ENCODE data around the gene CAPRIN1. TPM values are rescaled to one million over a fixed set of nuclear protein-coding genes. Genes with fewer than 3 reads are reported as not detected.

CAPRIN1 gene
- 139 and 165 TPM in 2 replicates for total RNA-seq (2014; rRNA removed; shearing (Covaris generic))

DNA sequence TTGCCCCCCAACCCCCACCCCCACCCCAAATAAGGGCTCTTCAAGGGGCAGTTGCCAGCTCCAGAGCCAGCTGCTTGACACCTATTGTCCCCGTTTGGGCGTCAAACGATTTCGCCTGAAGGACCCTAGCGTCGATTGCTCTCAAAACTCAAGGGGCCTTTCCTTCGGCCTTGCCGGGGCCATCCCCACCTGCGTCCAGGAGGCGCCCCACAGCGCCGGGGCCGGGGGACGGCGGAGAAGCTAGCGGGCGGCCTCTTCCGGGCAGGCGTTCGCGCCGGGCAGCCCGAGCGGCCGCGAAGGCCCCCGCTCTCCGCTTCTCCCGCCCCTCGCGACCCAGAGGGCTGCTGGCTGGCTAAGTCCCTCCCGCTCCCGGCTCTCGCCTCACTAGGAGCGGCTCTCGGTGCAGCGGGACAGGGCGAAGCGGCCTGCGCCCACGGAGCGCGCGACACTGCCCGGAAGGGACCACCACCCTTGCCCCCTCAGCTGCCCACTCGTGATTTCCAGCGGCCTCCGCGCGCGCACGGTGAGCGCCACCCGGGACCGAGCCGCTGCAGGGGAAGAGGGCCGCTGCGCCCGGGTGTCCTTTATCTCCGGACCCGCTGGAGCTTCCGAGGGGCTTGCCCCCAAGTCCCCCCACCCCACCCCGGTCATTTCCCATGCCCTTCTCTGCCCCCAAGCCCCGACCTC is at the start of gene CAPRIN1:
Gene CAPRIN1 (plus strand): TSS at position 383 of the 687 bp plus-strand sequence. CDS start 690 bp downstream, outside the sequence.
- DNase-seq (ENCODE audit: low read depth): peak; percentile 87

DNA sequence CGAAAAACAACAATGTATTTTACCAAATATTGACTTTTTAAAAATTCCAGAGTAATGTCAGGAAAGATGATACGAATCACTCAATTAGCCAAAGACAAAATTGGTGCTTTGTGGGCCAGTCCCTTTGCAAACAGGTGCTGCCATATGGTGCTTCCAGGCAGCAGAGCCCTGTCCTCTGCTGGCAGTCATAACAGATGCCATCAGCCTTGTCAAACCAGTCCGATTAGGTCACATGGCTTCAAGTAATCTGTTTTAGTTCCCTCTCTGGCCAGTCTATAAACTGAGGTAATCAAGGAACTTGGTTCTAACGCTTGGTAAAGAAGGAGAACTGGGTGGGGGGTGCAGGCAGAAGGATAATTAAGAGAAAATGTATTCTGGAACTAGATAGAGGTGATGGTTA is 49.1 kb upstream of the CAPRIN1 start:
- DNase-seq (ENCODE audit: low read depth): no peak

DNA sequence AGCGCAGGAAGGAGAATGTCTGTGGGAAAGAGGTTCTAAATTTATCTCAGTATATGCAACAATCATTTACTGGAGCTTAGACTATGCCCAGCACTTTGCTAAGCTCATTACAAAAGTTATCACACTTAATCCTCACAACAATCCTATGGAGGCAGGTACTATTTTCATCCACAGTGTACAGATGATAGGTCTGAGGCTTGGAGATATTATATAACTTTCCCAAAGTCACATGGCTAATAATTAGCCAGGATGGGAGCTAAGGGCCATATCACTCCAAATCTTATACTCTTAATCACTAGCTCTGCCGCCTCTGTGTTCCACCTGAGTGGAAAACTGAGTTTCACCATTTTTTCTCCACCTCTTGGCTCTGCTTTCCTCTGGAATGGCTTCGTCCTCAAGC is 47.3 kb upstream of the CAPRIN1 start:
- DNase-seq (ENCODE audit: low read depth): no peak

DNA sequence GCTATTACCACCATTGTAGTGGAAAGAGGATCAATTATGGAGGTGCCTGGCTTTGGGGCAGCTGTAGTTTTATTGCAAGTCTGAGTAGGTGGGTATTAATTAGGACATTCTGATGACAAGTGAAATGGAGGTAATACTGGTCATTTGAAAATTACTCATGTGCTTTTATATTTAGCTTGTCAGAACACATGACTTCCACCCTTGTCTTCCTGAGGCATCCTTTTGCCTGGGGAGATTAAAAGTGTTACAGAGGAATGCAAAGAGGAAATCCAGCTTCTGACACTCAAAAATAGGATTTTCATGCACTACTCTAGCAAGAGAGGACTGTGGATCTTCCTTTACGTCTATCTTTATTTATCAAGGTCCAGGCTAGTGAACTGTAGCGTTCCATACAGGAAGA is 44.7 kb upstream of the CAPRIN1 start:
- DNase-seq (ENCODE audit: low read depth): no peak

DNA sequence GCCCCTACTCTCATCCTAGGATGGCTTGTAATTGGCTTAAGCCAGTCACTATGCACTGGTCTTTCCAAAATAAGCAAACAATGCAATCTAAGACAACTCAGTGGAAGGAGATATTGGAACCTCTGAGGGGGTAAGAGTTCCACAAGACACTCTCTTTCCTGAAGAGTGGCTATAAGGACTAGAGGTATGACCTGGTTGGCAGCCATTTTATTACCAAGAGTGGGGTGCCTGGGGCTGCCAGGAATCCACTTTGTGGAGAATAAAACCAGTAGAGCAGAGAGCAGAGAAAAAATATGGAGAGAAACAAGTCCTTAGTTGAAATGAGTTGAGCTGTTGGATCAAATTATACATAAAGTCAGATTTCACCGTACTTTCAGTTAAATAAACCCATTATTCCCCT is 38.8 kb upstream of the CAPRIN1 start:
- no peak for DNase-seq (ENCODE audit: low read depth)

- DNase-seq (ENCODE audit: low read depth): no peak
Measured at GRCh38 chr11:34013898-34014571, 37.5 kb upstream of the CAPRIN1 start.

- no peak for DNase-seq (ENCODE audit: low read depth)
Measured at GRCh38 chr11:34021977-34022735, 29.4 kb upstream of the CAPRIN1 start.

- DNase-seq (ENCODE audit: low read depth): no peak
Measured at GRCh38 chr11:34026432-34026831, 25.1 kb upstream of the CAPRIN1 start.

- no peak for DNase-seq (ENCODE audit: low read depth)
Measured at GRCh38 chr11:34027516-34028408, 23.8 kb upstream of the CAPRIN1 start.

GRCh38 chr11:34028425-34028824 is 23.1 kb upstream of the CAPRIN1 start:
- DNase-seq (ENCODE audit: low read depth): no peak

DNA sequence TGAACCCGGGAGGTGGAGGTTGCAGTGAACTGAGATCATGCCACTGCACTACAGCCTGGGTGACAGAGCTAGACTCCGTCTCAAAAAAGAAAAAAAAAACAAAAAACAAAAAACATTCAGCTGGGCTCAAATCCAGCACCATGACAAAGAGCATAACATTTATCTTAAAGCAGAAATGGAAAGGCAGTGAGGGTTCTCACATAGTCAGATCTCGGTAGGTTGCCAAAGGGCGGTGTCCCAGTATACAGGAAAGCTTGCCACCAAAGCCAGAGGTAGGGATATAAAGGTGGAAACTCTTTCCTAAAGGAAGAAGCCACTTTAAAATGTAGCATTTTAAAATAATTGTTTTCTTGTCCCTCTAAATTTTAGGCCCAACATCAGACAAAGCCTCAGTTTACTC is 22.4 kb upstream of the CAPRIN1 start:
- no peak for DNase-seq (ENCODE audit: low read depth)

- DNase-seq (ENCODE audit: low read depth): no peak
Measured at GRCh38 chr11:34030382-34030781, 21.1 kb upstream of the CAPRIN1 start.

GRCh38 chr11:34033399-34033798 is 18.1 kb upstream of the CAPRIN1 start:
- DNase-seq (ENCODE audit: low read depth): no peak

DNA sequence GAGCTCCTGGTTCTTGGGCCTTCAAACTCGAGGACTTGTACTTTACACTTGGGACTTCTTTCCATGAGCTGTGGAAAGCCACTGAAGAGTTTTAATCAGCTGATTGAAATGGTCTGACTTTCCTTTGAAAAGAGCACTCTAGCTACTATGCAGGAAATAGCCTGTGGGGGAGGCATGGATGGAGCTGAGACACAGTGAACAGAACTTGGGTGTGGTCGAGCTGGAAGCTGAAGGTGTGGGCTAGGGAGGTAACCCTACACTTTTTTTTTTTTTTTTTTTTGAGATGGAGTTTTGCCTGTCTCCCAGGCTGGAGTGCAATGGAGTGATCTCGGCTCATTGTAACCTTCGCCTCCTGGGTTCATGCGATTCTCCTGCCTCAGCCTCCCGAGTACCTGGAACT is 17.5 kb upstream of the CAPRIN1 start:
- no peak for DNase-seq (ENCODE audit: low read depth)

GRCh38 chr11:34036456-34036855 is 15.1 kb upstream of the CAPRIN1 start:
- DNase-seq (ENCODE audit: low read depth): no peak

DNA sequence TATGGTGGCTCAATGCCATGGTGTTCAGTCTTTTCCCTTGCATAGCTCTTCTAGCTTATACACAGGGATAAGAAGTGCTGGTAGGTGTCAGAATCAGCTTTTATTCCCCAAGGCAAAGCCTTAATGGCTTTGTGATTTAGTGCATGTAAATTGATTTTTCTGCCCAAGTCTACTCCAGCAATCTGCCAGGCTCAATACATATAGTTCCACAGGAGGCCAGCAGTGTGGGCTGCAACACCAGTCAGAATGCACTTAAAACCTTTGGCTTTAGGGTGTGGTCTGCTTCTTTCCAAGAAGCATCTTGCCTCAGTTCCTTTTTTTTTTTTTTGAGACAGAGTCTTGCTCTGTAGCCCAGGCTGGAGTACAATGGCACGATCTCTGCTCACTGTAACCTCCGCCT is 14.5 kb upstream of the CAPRIN1 start:
- DNase-seq (ENCODE audit: low read depth): no peak

DNA sequence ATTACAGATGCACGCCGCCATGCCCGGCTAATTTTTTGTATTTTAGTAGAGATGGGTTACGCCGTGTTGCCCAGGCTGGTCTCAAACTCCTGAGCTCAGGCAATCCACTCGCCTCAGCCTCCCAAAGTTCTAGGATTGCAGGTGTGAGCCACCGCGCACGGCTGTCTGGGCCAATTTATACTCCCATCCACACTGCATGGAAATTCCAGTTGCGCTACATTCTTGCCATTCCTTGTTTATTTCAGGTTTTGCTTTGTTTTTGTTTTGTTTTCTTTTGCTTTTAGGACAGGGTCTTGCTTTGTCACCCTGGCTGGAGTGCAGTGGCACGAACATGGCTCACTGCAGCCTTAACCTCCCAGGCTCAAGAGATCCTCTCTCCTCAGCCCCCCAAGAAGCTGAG is 11.0 kb upstream of the CAPRIN1 start:
- no peak for DNase-seq (ENCODE audit: low read depth)

DNA sequence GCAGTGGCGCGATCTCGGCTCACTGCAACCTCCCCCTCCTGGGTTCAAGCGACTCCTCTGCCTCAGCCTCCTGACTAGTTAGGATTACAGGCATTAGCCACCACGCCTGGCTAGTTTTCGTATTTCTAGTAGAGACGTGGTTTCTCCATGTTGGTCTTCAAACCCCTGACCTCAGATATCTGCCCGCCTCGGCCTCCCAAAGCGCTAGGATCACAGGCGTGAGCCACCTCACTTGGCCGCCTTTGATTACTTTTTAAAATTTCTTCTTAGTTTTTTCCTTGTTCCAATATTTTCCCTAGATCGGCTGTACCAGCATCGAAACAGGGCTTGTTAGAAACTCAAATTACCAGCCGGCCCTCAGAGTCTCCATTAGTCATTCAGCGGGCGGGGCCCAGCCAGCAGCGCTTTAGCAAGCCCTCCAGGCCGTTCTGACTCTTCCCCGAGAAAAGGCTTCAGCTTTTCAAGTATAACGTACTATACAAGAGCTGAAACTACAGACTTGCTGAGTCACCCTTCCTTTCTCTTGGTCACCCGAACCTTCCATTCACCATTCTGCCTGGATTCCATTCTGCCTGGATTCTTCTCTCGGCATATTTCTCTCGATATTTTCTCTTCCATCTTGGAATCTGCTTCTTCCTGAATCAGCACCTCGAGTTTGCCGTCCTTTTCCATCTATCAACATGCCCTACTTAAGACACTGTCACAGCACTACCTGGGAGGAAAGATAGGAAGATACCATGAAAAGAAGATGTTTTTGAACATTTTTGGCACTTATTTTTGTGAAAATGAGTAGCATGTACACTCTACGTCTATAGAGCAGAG is 6.7 kb upstream of the CAPRIN1 start:
- DNase-seq (ENCODE audit: low read depth): peak; percentile 94

- no peak for DNase-seq (ENCODE audit: low read depth)
Measured at GRCh38 chr11:34049028-34049427, 2.5 kb upstream of the CAPRIN1 start.

DNA sequence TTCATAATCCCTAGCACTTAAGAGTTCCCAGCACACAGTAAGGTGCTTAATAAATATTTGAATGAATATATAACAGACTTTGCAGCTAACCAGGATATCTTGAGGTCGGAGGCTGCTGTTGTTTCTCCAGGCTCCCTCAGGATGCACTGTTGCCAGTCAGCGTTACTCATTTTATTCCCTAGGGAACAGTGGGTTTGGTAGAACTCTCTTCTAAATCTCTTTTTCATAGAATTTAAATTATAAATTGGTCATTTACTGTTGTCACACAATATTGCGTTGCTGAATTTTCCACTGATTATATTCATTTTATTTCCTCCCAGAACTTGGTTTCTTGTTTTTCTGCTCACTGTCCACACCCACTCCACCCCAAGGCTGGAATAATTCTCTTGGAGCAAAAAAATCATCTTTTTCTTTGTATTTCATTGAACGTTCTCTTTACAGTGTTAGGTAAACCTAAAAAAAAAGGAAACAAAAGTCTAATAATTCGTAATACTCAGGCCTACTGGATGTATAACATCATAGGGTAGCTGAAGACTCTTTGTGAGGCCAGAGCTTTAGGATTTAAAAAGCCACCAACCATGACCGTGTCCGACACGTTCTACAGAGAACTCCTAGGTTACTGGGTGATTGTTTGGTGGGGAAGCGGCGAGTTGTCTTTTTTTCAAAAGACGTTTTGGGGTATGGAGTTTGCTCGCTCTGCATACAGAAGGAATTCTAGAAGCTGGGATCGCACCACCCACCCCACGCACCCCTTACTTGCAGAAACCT is 766 bp upstream of the CAPRIN1 start:
- no peak for DNase-seq (ENCODE audit: low read depth)

Measured in RPMI7951 (cell line).